ENCODE data around the gene ASIC1.

The ASIC1 gene

DNA sequence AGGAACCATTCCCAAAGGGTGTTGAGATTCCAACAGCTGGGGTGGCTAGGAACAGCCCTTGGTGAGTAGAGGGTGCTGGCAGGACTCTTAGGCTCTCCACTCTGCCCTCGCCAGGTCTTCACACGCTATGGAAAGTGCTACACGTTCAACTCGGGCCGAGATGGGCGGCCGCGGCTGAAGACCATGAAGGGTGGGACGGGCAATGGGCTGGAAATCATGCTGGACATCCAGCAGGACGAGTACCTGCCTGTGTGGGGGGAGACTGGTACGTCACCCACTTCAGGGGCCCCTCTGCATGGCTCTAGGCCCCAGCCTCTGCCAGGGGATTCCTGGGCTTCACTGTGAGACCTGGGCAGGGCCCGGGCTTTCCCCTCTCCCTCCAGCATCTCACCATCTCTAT, 19.7 kb downstream of the ASIC1 start:
- no peaks in the 10 kb centered on the region for H3K79me2 ChIP-seq (ENCODE audit: insufficient read depth, low read length)
- H2AFZ ChIP-seq (ENCODE audit: low read length): no peak overlapping the region
- H4K20me1 ChIP-seq (ENCODE audit: insufficient read depth, low read length, poor library complexity, severe bottlenecking): no peaks in the 10 kb centered on the region
- no peaks in the 10 kb centered on the region for H3K27me3 ChIP-seq (ENCODE audit: insufficient read depth, low read length, poor library complexity, severe bottlenecking)
- no peak for TF ChIP-seq EZH2phosphoT487 (IDR thresholded peaks at IDR 0.05; ENCODE audit: borderline replicate concordance)
- TF ChIP-seq, protein P1, sequence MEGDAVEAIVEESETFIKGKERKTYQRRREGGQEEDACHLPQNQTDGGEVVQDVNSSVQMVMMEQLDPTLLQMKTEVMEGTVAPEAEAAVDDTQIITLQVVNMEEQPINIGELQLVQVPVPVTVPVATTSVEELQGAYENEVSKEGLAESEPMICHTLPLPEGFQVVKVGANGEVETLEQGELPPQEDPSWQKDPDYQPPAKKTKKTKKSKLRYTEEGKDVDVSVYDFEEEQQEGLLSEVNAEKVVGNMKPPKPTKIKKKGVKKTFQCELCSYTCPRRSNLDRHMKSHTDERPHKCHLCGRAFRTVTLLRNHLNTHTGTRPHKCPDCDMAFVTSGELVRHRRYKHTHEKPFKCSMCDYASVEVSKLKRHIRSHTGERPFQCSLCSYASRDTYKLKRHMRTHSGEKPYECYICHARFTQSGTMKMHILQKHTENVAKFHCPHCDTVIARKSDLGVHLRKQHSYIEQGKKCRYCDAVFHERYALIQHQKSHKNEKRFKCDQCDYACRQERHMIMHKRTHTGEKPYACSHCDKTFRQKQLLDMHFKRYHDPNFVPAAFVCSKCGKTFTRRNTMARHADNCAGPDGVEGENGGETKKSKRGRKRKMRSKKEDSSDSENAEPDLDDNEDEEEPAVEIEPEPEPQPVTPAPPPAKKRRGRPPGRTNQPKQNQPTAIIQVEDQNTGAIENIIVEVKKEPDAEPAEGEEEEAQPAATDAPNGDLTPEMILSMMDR (conservative IDR thresholded peaks at IDR 0.05; ENCODE audit: low read length): no peak
- H3K9me2 ChIP-seq (replicated peaks; ENCODE audit: low read depth, low read length): no peaks in the 10 kb centered on the region
- H3K9ac ChIP-seq (ENCODE audit: low read depth, low read length, poor library complexity, severe bottlenecking): no peak overlapping the region
- no peak overlapping the region for H3K4me2 ChIP-seq (ENCODE audit: low read depth, low read length, poor library complexity, severe bottlenecking)
- H3K9me3 ChIP-seq (ENCODE audit: insufficient read depth, low read depth, low read length): no peaks in the 10 kb centered on the region
- H3K4me3 ChIP-seq (ENCODE audit: low read length, poor library complexity, severe bottlenecking): no peak overlapping the region
- no peaks in the 10 kb centered on the region for H3F3A ChIP-seq (ENCODE audit: low read depth)
- no peaks in the 10 kb centered on the region for H3K4me1 ChIP-seq (ENCODE audit: insufficient read depth, low read length, poor library complexity, severe bottlenecking)
- no peaks in the 10 kb centered on the region for H3K36me3 ChIP-seq (ENCODE audit: insufficient read depth, low read length)

DNA sequence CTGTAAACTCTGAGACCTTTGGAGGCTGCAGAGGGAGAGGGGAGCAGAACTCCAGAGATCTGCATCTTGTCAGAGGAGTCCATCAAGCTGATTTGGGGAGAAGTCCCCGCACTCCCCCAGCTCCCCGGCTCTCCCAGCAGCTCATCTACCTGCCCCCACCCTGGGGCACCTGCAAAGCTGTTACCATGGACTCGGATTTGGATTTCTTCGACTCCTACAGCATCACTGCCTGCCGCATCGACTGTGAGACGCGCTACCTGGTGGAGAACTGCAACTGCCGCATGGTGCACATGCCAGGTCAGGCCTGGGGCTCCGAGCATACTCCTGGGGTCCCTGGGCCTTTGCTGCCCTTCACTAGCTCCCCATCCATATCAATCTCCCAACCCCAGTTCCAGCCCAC, 20.9 kb downstream of the ASIC1 start:
- Histone ChIP-seq H3F3A (ENCODE audit: low read depth) (no peaks in the 10 kb centered on the region), H3K27me3 (ENCODE audit: insufficient read depth, low read length, poor library complexity, severe bottlenecking) (no peaks in the 10 kb centered on the region), H3K36me3 (ENCODE audit: insufficient read depth, low read length) (no peaks in the 10 kb centered on the region), H3K9me2 (replicated peaks; ENCODE audit: low read depth, low read length) (no peaks in the 10 kb centered on the region), H3K9ac (ENCODE audit: low read depth, low read length, poor library complexity, severe bottlenecking) (no peak overlapping the region), H3K4me2 (ENCODE audit: low read depth, low read length, poor library complexity, severe bottlenecking) (no peak overlapping the region), H4K20me1 (ENCODE audit: insufficient read depth, low read length, poor library complexity, severe bottlenecking) (no peaks in the 10 kb centered on the region), H3K4me1 (ENCODE audit: insufficient read depth, low read length, poor library complexity, severe bottlenecking) (no peaks in the 10 kb centered on the region), H3K79me2 (ENCODE audit: insufficient read depth, low read length) (no peaks in the 10 kb centered on the region), H3K4me3 (ENCODE audit: low read length, poor library complexity, severe bottlenecking) (no peak overlapping the region), H2AFZ (ENCODE audit: low read length) (no peak overlapping the region), H3K9me3 (ENCODE audit: insufficient read depth, low read depth, low read length) (no peaks in the 10 kb centered on the region)
- no peak for TF ChIP-seq EZH2phosphoT487 (IDR thresholded peaks at IDR 0.05; ENCODE audit: borderline replicate concordance)
- TF ChIP-seq, protein P1 (conservative IDR thresholded peaks at IDR 0.05; ENCODE audit: low read length): no peak

DNA sequence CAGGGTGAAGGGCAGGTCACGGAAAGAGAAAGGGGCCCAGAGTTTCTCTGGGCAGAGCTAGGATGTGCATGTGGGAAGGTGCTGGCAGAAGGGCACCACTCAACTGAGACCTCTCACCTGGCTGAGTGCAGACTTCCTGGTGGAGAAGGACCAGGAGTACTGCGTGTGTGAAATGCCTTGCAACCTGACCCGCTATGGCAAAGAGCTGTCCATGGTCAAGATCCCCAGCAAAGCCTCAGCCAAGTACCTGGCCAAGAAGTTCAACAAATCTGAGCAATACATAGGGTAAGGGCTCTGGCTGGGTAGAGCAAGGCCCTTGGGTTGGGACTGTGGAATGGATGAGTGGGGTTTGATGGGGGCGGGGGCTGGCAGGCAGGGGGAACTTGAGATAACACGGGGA, 22.4 kb downstream of the ASIC1 start:
- Histone ChIP-seq H3K4me2 (ENCODE audit: low read depth, low read length, poor library complexity, severe bottlenecking) (no peak overlapping the region), H3K36me3 (ENCODE audit: insufficient read depth, low read length) (no peaks in the 10 kb centered on the region), H4K20me1 (ENCODE audit: insufficient read depth, low read length, poor library complexity, severe bottlenecking) (no peaks in the 10 kb centered on the region), H2AFZ (ENCODE audit: low read length) (no peak overlapping the region), H3K4me1 (ENCODE audit: insufficient read depth, low read length, poor library complexity, severe bottlenecking) (no peaks in the 10 kb centered on the region), H3K9me2 (replicated peaks; ENCODE audit: low read depth, low read length) (no peaks in the 10 kb centered on the region), H3K9ac (ENCODE audit: low read depth, low read length, poor library complexity, severe bottlenecking) (no peak overlapping the region), H3K9me3 (ENCODE audit: insufficient read depth, low read depth, low read length) (no peaks in the 10 kb centered on the region), H3K4me3 (ENCODE audit: low read length, poor library complexity, severe bottlenecking) (no peak overlapping the region), H3F3A (ENCODE audit: low read depth) (no peaks in the 10 kb centered on the region), H3K79me2 (ENCODE audit: insufficient read depth, low read length) (peaks cover 10% of the 10 kb centered on the region; the same call in 1 of the 2 replicates), H3K27me3 (ENCODE audit: insufficient read depth, low read length, poor library complexity, severe bottlenecking) (no peaks in the 10 kb centered on the region)
- TF ChIP-seq EZH2phosphoT487 (IDR thresholded peaks at IDR 0.05; ENCODE audit: borderline replicate concordance): no peak
- TF ChIP-seq, protein P1 (conservative IDR thresholded peaks at IDR 0.05; ENCODE audit: low read length): no peak
